HEK293T (cell line): ENCODE results near the gene TCP11.

Experiments used
- ELF4 ChIP-seq: fragments of 450-650 bp; IDR thresholded peaks from 2 replicates; pipeline ENCODE4 v1.6.1; 2017; ENCODE audit warnings: antibody characterized with exemption
- FOXK2 ChIP-seq: fragments of 450-650 bp; IDR thresholded peaks from 2 replicates; pipeline ENCODE4 v1.6.1; 2016; ENCODE audit warnings: mild to moderate bottlenecking
- TARDBP ChIP-seq: fragments of 450-650 bp; IDR thresholded peaks from 2 replicates; pipeline ENCODE4 v1.6.1; 2016

DNA sequence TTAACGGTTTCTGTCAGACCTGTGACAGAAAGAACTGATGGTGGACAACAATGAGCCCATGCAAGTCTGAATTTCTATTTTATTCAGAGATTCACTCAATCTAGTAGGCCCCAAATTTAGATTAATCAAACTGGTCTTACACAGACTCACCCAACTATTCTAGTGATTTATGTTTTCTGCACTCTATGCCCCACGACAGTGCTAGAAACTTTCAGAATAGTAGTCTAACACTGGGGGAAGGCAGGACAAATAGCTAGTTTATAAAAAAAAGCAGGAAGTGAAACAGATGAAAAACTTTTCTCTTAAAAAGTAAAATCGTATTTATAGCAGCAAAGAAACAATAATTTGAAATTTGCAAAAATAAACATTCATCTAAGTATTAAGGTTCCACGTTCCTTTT is 5.0 kb downstream of the TCP11 start:
- TF ChIP-seq FOXK2 (no peak), TARDBP (no peak), ELF4 (no peak)
